Rectal smooth muscle tissue (tissue), 1 donor: Measurements from ENCODE around the gene KRT9.
"Not testable (repeated sequence)": the region's sequence is repeated elsewhere in the genome, so short reads cannot be mapped to it uniquely, and the experiment has no call there.

Source experiments
- H3K27ac ChIP-seq: one replicate; pipeline ENCODE4 v1.7.0; 2013; ENCODE audit warnings: low read depth, low read length, inconsistent platforms
- H3K27me3 ChIP-seq: one replicate; pipeline ENCODE4 v1.7.0; 2013; ENCODE audit warnings: low read length; ENCODE audit not compliant: control insufficient read depth, insufficient read depth
- H3K36me3 ChIP-seq: one replicate; pipeline ENCODE4 v1.7.0; 2013; ENCODE audit warnings: low read length; ENCODE audit not compliant: control insufficient read depth, insufficient read depth
- H3K4me1 ChIP-seq: one replicate; pipeline ENCODE4 v1.7.0; 2013; ENCODE audit warnings: low read length; ENCODE audit not compliant: control insufficient read depth, insufficient read depth
- H3K4me3 ChIP-seq: one replicate; pipeline ENCODE4 v1.7.0; 2013; ENCODE audit warnings: low read length
- H3K9ac ChIP-seq: one replicate; pipeline ENCODE4 v1.7.0; 2013; ENCODE audit warnings: low read length

Gene KRT9

GRCh38 chr17:41614098-41614497 lies 42.2 kb upstream of the KRT9 start:
- no peaks in the 10 kb centered on the region for H3K4me1 ChIP-seq
- no peaks in the 10 kb centered on the region for H3K27me3 ChIP-seq
- no peak overlapping the region for H3K9ac ChIP-seq
- H3K4me3 ChIP-seq: no peak overlapping the region
- no peak overlapping the region for H3K27ac ChIP-seq
- H3K36me3 ChIP-seq: no peaks in the 10 kb centered on the region

GRCh38 chr17:41613277-41614082 lies 41.6 kb upstream of the KRT9 start:
- Histone ChIP-seq H3K9ac (no peak overlapping the region), H3K27me3 (no peaks in the 10 kb centered on the region), H3K4me1 (no peaks in the 10 kb centered on the region), H3K4me3 (no peak overlapping the region), H3K36me3 (no peaks in the 10 kb centered on the region), H3K27ac (no peak overlapping the region)

GRCh38 chr17:41612376-41613160 lies 40.7 kb upstream of the KRT9 start, which contains the start of gene KRT16:
Gene KRT16 (minus strand): TSS chr17:41612767. CDS start chr17:41612688, 79 bp downstream.
- H3K9ac ChIP-seq, H3K36me3 ChIP-seq, H3K27ac ChIP-seq, H3K27me3 ChIP-seq, H3K4me3 ChIP-seq, H3K4me1 ChIP-seq: not testable (repeated sequence)

GRCh38 chr17:41610965-41611640 lies 39.2 kb upstream of the KRT9 start:
- no peak overlapping the region for H3K4me3 ChIP-seq
- H3K27me3 ChIP-seq: no peaks in the 10 kb centered on the region
- H3K9ac ChIP-seq: no peak overlapping the region
- H3K36me3 ChIP-seq: no peaks in the 10 kb centered on the region
- H3K4me1 ChIP-seq: no peaks in the 10 kb centered on the region
- no peak overlapping the region for H3K27ac ChIP-seq

DNA sequence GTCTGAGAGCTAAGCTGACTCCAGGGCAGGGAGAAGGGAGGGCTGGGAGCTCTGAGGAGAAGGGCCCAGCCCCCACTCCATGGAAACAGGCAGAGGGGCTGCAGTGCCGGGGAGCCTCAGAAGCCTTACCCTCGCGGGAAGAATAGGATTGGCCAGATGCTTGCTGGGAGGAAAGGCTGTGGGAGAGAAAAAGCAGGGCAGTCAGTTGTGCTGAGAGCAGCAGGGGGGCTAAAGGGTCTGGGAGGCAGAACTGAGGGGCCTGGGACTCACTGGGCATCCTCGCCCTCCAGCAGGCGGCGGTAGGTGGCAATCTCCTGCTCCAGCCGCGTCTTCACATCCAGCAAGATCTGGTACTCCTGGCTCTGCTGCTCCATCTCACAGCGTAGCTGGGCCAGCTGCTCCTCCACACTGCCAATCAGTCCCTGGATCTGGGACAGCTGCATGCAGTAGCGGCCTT lies 38.2 kb upstream of the KRT9 start:
- not testable (repeated sequence) for H3K27ac ChIP-seq, H3K36me3 ChIP-seq, H3K4me1 ChIP-seq, H3K4me3 ChIP-seq, H3K9ac ChIP-seq, H3K27me3 ChIP-seq

GRCh38 chr17:41606930-41607329 lies 35.1 kb upstream of the KRT9 start:
- H3K4me3 ChIP-seq, H3K27ac ChIP-seq, H3K27me3 ChIP-seq, H3K36me3 ChIP-seq, H3K4me1 ChIP-seq, H3K9ac ChIP-seq: not testable (repeated sequence)

DNA sequence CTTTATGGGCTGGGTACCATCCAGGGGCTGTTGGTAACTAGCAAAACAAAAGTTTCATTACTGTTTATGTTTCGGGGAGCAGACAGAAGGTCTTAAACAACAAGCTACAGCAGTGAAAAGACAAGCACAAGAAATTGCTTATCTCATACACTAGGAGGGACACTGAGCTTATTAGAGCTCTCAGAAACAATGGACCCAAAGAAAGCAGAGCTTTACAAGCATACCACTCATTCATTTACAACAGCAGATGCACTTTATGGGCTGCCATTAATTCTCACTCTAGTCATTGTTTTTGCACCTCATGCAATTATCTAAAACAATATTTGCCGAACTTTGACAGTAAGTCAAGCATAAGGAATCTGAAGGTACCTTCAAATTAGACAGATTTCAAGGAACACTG lies 30.7 kb upstream of the KRT9 start:
- Histone ChIP-seq H3K27me3 (no peaks in the 10 kb centered on the region), H3K27ac (no peak overlapping the region)

DNA sequence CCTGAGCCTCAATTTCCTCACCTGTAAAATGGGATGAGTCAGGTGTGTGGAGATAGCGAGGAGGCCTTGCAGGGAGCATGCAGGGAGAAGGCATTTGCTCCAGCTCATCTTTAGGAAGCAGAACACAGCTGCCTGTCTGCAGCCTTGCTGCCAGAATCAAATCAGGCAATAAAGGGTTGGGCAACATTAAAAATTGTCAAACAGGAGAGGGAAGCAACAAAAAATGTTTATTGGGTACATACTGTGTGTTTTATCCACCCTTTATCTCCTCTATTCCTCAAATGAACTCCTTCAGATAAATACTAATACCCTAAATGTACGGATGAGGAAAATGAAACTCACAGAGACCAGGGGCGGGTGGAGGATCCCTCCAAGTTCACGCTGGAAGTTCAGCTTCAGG lies 28.5 kb upstream of the KRT9 start:
- Histone ChIP-seq H3K9ac (no peak overlapping the region), H3K27ac (no peak overlapping the region)

More for the DNA sequence above, 30.7 kb upstream of the KRT9 start:
- no peaks in the 10 kb centered on the region for H3K36me3 ChIP-seq
- H3K4me1 ChIP-seq: no peaks in the 10 kb centered on the region
- no peak overlapping the region for H3K9ac ChIP-seq
- no peak overlapping the region for H3K4me3 ChIP-seq

GRCh38 chr17:41599680-41600079 lies 27.8 kb upstream of the KRT9 start:
- Histone ChIP-seq H3K4me3 (no peak overlapping the region), H3K27me3 (peaks cover 2% of the 10 kb centered on the region), H3K4me1 (no peaks in the 10 kb centered on the region), H3K9ac (no peak overlapping the region), H3K27ac (no peak overlapping the region), H3K36me3 (no peaks in the 10 kb centered on the region)

More for the DNA sequence above, 28.5 kb upstream of the KRT9 start:
- H3K27me3 ChIP-seq: peaks cover 1% of the 10 kb centered on the region
- H3K36me3 ChIP-seq: no peaks in the 10 kb centered on the region
- no peak overlapping the region for H3K4me3 ChIP-seq
- no peaks in the 10 kb centered on the region for H3K4me1 ChIP-seq

DNA sequence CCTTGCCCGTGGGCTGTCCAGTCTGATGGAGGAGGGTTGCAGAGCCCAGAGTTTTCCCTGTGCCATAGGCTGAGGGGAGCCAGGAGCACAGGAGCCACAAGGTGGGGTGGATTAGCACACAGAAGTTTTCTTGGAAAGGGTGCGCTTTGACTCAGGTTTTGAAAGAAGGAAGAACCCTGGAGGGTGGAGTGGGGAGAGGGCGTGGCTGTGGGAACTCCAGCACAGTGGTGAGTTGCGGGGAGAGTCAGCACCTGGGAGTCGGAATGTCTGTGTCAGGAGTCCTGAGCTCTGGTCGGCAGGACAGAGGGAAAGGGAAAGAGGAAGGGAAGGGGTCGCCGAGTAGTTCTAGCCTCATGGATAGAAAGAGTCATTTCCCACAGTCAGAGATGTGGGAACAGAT lies 23.7 kb upstream of the KRT9 start:
- Histone ChIP-seq H3K9ac (no peak overlapping the region), H3K27ac (no peak overlapping the region), H3K4me1 (no peaks in the 10 kb centered on the region), H3K36me3 (no peaks in the 10 kb centered on the region), H3K27me3 (peaks cover 2% of the 10 kb centered on the region), H3K4me3 (no peak overlapping the region)

DNA sequence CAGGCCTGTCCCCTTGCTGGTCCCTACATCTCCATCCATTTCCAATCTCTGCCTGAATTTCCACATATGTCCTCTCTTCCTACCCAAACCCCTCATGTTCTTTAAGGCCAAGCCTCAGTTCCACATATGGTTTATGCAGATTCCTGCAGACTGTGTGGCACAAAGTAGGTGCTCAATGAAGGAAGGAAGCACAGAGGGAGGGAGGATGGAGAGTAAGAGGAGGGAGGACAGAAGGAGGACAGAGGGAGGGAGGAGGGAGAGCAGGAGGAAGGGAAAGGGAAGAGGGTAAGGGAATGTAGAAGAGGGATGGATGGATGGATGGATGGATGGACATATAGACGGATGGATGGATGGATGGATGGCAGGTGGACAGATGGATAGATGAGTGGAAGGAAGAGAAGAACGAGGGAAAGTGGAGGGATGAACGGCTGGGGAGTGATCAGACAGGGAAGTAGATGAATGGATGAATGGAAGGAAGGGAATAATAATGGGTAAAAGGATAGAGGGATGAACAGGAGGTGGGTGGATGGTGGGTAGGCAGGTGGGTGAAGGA lies 22.6 kb upstream of the KRT9 start:
- Histone ChIP-seq H3K27me3 (peaks cover 2% of the 10 kb centered on the region), H3K4me3 (no peak overlapping the region), H3K9ac (no peak overlapping the region), H3K4me1 (no peaks in the 10 kb centered on the region), H3K27ac (no peak overlapping the region), H3K36me3 (no peaks in the 10 kb centered on the region)

- Histone ChIP-seq H3K4me3 (no peak overlapping the region), H3K4me1 (no peaks in the 10 kb centered on the region), H3K27me3 (peaks cover 2% of the 10 kb centered on the region), H3K27ac (no peak overlapping the region), H3K36me3 (no peaks in the 10 kb centered on the region), H3K9ac (no peak overlapping the region)
These were observed 21.6 kb upstream of the KRT9 start for GRCh38 chr17:41593306-41593981.
